D721Med (cell line): ENCODE data around the gene TOM1.

Source experiments
- DNase-seq: peaks from one replicate; pipeline ENCODE4 v3.0.0; 2011; ENCODE audit warnings: low spot score; ENCODE audit not compliant: insufficient read length
- FAIRE-seq: peaks from 2 replicates; lab custom pipeline; 2011; peaks lifted over from hg19 to GRCh38; lab: Jason Lieb, UNC
- CTCF ChIP-seq: IDR thresholded peaks from 2 replicates; pipeline ENCODE4 v1.5.1; 2012; ENCODE audit warnings: mild to moderate bottlenecking, control low read depth; ENCODE audit not compliant: insufficient read depth; ENCODE audit errors: missing control alignments

TOM1 gene

GRCh38 chr22:35264986-35265385 is 34.7 kb upstream of the TOM1 start:
- DNase-seq (no peak), FAIRE-seq (no peak)
- no peak for TF ChIP-seq CTCF

- no peak for TF ChIP-seq CTCF
- no peak for DNase-seq
- FAIRE-seq: no peak
Observed at GRCh38 chr22:35266277-35266676, 33.4 kb upstream of the TOM1 start.

GRCh38 chr22:35269630-35270029 is 30.1 kb upstream of the TOM1 start:
- TF ChIP-seq CTCF: no peak
- no peak for DNase-seq
- no peak for FAIRE-seq

DNA sequence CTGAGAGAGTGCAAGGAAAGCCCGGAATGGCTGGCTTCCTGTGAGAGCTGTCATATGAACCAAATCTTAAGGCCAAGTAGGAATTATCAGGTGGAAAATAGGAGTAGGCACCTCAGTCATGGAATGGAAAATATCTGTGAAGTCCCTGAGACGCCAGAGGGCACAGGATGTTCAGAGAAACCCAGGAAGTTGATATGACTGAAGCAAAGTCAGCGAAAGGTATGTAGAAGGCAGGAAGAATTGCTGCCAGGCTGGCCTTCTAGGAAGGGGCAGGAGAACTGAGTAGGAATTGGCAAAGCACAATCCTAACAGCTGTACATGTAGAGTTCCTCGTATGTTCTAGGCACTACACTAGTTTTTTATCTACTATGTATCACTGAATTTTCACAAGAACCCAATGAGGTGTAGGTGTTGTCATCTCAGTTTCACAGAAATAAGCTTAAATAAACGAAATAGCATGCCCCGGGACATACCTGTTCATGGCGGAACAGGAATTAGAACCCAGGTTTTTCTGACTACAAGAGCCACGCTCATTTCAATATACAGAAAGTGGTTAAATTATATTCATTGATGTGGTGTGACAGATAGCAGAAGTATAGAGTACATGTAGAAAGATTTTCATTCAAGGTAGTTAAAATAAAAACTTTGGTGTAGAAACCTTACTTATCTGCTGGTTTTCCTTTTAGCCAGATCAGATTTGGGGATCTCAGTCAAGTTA is 25.4 kb upstream of the TOM1 start:
- no peak for TF ChIP-seq CTCF
- DNase-seq (no peak), FAIRE-seq (no peak)

DNA sequence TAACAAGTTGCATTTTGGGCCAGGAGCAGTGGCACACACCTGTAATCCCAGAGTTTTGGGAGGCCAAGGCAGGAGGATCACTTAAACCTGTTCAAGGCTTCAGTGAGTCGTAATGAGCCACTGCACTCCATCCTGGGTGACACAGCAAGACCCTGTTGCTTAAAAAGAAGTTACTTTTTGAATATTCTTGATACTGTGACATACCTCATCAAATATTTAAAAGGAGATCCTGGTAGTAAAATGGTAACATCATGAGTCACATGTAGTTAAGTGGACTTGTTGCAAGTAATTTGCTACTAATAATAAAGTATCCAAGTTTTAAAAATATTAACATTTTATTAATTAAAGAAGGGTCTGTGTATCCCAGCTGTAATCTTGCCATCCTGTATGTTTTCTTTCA is 24.1 kb upstream of the TOM1 start:
- FAIRE-seq: no peak
- no peak for DNase-seq
- TF ChIP-seq CTCF: no peak

GRCh38 chr22:35276019-35276418 is 23.7 kb upstream of the TOM1 start:
- no peak for TF ChIP-seq CTCF
- DNase-seq (no peak), FAIRE-seq (no peak)

GRCh38 chr22:35288116-35288515 is 11.6 kb upstream of the TOM1 start:
- FAIRE-seq (no peak), DNase-seq (no peak)
- TF ChIP-seq CTCF: no peak
